ENCODE measurements around the gene EFNA2.

EFNA2 gene

GRCh38 chr19:1249298-1249989 lies 36.2 kb upstream of the EFNA2 start:
- peak; percentile 95 for DNase-seq (ENCODE audit: low spot score)

- DNase-seq (ENCODE audit: low spot score), result no peak
Measured at GRCh38 chr19:1249990-1250436, 35.7 kb upstream of the EFNA2 start.

- DNase-seq (ENCODE audit: low spot score), result peak; percentile 82
Measured at GRCh38 chr19:1250437-1251260, 35.0 kb upstream of the EFNA2 start.

GRCh38 chr19:1251330-1252220 lies 34.1 kb upstream of the EFNA2 start:
- peak; percentile 81 for DNase-seq (ENCODE audit: low spot score)

GRCh38 chr19:1252221-1252820 lies 33.4 kb upstream of the EFNA2 start:
- DNase-seq (ENCODE audit: low spot score), result peak; percentile 91

- DNase-seq (ENCODE audit: low spot score), result peak; percentile 96
Measured at GRCh38 chr19:1252821-1253513, 32.7 kb upstream of the EFNA2 start.

GRCh38 chr19:1253514-1254080 lies 32.1 kb upstream of the EFNA2 start:
- DNase-seq (ENCODE audit: low spot score), result no peak

GRCh38 chr19:1254081-1254527 lies 31.6 kb upstream of the EFNA2 start:
- peak; percentile 74 for DNase-seq (ENCODE audit: low spot score)

GRCh38 chr19:1254530-1255185 lies 31.0 kb upstream of the EFNA2 start:
- DNase-seq (ENCODE audit: low spot score), result peak; percentile 33

GRCh38 chr19:1255186-1256161 lies 30.2 kb upstream of the EFNA2 start:
- peak; percentile 93 for DNase-seq (ENCODE audit: low spot score)

GRCh38 chr19:1256646-1257474 lies 28.8 kb upstream of the EFNA2 start:
- no peak for DNase-seq (ENCODE audit: low spot score)

GRCh38 chr19:1257475-1258162 lies 28.1 kb upstream of the EFNA2 start:
- no peak for DNase-seq (ENCODE audit: low spot score)

- DNase-seq (ENCODE audit: low spot score), result no peak
Measured at GRCh38 chr19:1258163-1258492, 27.5 kb upstream of the EFNA2 start.

GRCh38 chr19:1258707-1259205 lies 26.9 kb upstream of the EFNA2 start:
- DNase-seq (ENCODE audit: low spot score), result no peak

- no peak for DNase-seq (ENCODE audit: low spot score)
Measured at GRCh38 chr19:1259206-1259875, 26.3 kb upstream of the EFNA2 start.

- no peak for DNase-seq (ENCODE audit: low spot score)
Measured at GRCh38 chr19:1259876-1260748, 25.6 kb upstream of the EFNA2 start.
